NK-92 (cell line): Measurements from ENCODE around the gene NIPBL.
"Not testable (repeated sequence)": the region's sequence is repeated elsewhere in the genome, so short reads cannot be mapped to it uniquely, and the experiment has no call there.

Source experiments
- DNase-seq: peaks from one replicate; lab custom pipeline; 2025; ENCODE audit not compliant: unreplicated experiment; lab: John Stamatoyannopoulos, UW

The NIPBL gene

DNA sequence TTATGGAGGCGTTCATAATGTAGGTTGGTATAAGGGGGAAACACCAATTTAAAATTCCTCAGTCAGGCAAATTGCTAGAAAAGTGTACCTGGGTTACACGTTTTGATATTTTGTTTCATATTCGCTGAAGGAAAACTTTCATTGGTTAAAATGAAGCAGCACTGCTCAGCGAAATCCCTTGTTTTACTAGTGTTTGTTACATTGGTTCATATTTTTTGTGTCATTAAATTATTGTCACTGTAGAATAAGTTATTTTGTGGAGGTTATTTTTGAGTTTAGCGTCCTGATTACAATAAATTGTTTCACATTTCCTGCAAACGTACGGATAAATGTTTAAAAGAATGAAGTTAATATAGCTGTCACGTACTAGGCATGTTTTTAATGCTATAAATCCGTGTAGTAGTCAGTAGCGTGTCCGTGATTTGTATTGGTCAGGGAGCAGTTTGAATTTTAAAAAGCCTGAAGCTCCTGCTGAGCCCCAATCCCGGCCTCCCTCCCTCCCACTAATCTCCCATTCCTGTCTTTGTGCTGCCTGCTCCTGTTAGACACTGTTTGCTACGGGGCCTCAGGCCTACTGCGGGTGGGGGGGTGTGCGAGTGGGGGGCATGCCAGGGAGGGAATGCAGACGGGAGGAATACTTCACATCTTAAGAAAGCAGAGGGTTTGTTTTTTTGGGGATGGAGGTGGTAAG lies 2.0 kb downstream of the NIPBL start:
- DNase-seq = no peak

DNA sequence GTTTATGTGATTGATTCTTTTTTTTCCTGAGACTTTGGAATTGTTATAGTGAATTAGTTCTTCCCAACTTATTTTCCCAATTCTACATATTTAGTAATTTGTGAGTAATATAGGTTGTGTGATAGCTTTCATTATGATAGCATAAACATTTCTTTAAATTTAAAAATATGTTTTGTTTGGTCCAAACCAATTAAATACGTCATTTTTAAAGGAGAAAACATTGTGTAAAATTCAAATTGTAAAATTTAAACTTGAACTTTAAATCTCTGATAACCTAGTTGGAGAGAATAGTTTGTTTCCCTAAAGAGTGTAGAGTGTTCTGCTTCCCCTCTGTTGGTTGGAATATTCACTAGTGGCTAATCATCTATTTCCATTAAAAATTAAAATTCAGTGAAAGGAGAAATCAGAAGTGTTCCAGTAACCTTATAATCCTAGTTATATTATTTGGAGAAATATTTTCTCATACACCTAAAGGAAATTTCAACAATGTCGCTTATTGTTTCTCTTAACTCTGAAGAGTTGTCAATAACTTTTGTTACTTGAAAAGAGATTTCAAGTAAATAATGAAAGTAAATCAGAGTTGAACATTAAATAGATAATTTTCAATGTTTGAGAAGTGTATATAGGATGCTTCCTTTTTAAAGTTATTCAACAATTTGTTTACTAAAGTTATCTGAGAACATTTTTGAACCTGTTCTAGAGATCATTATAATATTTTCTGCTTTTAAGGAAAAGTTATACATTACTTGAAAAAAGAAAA lies 2.9 kb downstream of the NIPBL start:
- DNase-seq = no peak

DNA sequence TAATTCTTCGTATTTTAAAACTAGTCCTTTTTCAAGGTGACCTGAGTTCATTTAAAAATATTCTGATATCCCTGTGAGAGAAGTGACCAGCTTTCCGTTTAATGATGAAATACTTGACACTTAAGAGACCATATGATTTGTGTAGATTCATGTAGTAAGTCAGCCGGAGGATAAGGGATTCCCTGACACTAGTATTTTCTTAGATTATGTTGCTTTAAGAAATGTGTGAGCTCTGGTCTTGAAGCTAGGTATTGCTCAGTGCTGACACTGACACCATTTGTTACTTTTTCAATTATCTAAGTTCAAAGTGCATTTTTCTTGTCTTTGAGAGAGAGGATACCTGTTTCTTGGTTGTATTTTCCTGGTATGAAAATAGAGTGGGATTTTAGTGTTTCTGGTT lies 4.2 kb downstream of the NIPBL start:
- DNase-seq = no peak

DNA sequence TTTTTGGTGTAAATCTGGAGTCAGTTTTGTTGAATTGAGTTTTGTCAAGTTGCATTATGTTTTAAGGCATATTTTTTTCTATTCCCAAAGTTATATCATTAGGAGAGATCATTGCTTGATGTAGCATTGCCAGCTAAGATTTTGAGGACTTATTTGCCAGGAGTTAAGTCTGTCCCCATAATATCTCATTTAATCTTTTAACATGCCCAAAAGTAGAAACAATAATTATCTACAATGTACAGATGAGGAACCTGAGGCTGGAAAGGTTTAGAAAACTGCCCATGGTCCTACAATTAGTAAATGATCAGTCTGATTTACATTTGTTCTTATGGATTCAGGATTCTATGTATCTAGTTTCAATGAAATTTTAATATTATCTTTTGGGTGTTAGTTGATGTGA lies 4.7 kb downstream of the NIPBL start:
- DNase-seq = no peak

DNA sequence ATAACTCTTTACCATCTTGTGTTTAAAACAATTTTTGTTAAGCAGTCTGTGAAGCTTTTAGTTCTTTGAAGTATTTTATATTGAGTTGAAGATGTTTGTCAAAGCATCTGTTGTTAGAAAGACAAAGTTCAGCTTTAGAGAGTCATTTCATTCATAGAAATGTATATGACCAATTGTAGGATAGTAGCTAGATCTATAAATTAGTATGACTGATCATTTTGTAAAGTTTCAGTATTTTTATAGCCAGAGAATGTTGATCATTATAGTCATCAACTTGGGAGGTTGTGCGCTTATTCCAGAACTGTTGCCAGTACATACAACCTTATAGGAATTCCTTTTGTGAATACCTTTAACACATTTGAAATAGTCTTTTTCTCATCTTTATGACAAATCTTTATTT lies 5.2 kb downstream of the NIPBL start:
- no peak for DNase-seq

DNA sequence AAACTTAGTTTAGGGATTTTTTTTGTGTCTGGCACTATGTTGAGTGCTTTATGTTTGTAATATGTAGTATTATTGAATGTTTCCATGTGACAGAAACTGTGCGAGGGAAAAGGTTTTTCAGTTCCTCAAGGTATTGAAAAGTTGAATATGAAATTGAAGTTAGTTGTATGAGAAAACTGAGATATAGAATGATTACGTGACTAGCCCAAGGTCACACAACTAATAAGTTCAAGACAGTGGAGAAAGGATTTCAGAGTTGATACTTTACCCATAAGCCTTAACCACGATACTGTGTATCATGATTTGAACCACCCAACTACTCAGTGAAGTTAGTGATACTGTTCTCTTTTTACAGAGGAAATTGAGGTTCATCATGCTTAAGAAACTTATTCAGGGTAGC lies 5.7 kb downstream of the NIPBL start:
- no peak for DNase-seq

DNA sequence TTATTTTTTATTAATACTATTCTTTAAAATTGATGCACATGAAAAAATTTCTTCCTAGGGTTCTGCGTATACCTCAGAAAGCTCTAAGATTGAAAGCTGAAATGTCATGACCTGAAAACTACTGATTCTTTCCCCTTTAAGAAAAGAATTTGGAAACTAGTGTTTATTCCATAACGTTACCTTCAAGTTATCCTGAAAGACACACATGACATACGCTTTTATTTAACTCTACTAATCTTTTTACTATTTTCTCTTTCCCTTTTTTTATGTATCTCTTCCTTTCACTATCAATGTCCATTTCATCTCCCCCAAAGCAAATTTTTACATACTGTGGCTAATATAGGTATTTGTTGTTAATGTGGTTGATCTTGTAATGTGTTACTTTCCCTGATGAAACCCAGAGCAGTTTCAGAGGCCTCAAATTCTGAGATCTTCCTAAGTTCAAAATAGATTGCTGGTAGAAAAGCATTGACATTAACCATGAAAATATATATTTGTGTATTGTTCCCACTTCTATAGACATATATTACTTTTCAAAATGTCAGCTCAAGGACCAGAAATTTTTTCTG lies 7.4 kb downstream of the NIPBL start:
- no peak for DNase-seq

DNA sequence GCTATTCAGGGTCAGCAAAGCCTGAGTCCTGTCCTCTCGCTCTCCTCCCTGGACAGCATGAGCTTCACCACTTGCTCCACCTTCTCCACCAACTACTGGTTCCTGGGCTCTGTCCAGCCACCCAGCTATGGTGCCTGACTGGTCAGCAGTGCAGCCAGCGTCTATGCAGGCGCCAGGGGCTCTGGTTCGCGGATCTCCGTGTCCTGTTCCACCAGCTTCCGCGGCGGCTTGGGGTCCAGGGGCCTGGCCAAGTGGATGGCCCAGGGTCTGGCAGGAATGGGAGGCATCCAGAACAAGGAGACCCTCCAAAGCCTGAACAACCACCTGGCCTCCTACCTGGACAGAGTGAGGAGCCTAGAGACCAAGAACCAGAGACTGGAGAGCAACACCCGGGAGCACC lies 8.6 kb downstream of the NIPBL start:
- no peak for DNase-seq

DNA sequence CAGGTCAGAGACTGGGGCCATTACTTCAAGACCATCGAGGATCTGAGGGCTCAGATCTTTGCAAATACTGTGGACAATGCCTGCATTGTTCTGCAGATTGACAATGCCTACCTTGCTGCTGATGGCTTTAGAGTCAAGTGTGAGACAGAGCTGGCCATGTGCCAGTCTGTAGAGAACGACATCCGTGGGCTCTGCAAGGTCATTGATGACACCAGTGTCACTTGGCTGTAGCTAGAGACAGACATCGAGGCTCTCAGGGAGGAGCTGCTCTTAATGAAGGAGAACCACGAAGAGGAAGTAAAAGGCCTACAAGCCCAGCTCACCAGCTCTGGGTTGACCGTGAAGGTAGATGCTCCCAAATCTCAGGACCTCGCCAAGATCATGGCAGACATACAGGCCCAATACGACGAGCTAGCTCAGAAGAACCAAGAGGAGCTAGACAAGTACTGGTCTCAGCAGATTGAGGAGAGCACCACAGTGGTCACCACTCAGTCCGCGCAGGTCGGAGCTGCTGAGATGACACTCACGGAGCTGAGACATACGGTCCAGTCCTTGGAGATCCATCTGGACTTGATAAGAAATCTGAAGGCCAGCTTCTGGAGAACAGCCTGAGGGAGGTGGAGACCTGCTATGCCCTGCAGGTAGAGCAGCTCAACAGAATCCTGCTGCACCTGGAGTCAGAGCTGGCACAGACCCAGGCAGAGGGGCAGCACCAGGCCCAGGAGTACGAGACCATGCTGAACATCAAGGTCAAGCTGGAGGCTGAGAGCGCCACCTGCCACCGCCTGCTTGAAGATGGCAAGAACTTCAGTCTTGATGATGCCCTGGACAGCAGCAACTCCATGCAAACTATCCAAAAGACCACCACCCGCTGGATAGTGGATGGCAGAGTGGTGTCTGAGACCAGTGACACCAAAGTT lies 9.3 kb downstream of the NIPBL start:
- no peak for DNase-seq

DNA sequence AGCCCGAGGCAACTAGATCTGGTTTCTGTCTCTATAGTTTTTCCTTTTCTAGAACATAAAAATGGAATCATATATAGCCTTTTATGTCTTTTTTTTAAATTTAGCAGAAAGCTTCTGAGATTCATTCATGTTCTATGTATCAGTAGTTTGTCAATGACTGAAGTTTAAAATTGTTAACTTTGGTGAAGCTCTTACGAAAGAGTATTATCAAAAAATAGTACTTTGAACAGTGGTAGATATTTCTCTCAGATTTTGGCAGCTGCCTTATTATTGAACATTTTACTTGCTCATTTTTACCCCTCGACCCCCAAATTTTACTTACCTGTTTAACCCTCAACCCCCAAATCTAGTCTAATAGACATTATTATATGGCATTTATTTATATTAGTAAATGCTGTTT lies 10.2 kb downstream of the NIPBL start:
- DNase-seq = no peak

DNA sequence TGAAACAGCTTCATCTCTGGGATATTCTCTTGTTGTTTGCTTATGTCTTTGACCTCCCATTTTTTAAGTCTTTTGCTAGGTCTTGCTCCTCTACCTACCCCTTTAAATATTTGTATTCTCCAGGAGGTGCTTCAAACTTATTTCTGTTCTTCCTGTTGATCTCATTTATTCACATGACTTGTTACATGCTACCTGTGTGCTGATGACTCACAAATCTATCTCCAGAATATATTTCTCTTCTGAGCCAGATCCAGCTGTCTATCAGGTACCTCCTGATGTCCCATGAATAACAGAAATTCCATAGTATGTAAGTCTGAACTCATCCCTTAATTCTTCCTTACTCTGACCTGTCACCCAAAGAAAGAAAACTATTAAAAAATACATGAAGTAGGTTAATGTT lies 11.0 kb downstream of the NIPBL start:
- no peak for DNase-seq

DNA sequence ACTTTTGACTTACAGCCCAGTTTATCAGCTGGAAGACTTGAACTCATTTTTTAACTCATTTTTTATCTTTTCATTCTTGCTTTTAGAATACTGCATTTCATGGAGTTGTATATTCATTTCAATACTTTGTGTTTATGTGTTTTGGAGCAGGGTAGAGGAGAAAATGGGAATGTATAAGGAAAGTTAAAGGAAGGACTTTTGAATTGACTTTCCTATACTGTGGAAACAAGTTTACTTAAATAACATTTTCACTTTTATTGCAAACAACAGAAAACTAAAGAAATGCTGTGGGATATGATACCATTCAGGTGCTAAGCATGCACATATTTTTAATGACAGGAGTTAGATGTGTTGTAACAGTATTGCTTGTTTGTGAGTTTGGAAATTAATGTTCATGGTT lies 11.7 kb downstream of the NIPBL start:
- DNase-seq = no peak

DNA sequence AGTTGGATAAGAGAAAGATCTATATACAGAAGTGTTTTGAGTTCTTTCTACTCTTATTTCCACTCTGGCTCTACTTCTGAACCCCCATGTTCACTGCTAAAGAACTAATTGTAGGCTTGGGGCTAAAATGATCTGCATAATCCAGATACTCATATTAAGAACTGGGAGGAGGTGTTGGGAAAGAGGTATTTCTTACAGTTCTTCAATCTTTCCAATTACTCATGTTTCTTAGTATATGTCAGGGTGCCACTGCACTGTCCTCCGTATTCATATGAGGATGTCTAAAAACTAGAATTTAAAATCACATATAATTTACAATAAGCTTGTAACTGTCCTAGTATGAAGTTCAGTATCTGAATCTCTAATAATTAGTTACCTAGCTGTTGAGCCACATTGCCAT lies 12.7 kb downstream of the NIPBL start:
- no peak for DNase-seq

DNA sequence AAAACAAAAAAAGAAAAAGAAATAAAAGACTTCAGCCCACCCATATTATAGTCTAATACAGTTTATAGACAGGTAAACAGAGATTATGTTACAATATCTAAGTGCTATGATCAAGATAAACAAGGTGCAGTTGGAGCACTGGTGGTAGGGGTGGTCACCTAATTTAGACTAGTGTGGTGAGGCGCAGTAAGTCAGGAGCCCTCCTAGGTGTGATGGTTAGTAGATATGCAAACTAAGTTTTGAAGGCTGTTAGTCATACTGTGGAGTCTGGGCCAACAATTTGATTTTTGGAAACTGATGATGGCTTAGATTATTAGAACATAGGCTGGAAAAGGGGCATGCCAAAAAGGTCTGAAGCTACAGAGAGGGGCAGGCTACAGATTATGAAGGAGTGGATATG lies 14.7 kb downstream of the NIPBL start:
- no peak for DNase-seq

DNA sequence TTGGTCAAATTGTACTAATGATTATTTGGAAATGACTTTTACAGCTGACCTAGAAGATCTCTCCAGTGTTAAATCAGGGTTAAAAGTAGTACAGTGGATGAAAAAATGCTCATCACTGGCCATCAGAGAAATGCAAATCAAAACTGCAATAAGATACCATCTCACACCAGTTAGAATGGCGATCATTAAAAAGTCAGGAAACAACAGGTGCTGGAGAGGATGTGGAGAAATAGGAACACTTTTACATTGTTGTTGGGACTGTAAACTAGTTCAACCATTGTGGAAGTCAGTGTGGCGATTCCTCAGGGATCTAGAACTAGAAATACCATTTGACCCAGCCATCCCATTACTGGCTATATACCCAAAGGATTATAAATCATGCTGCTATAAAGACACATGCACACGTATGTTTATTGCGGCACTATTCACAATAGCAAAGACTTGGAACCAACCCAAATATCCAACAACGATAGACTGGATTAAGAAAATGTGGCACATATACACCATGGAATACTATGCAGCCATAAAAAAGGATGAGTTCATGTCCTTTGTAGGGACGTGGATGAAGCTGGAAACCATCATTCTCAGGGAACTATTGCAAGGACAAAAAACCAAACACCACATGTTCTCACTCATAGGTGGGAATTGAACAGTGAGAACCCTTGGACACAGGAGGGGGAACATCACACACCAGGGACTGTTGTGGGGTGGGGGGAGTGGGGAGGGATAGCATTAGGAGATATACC lies 15.7 kb downstream of the NIPBL start:
- DNase-seq = not testable (repeated sequence)

DNA sequence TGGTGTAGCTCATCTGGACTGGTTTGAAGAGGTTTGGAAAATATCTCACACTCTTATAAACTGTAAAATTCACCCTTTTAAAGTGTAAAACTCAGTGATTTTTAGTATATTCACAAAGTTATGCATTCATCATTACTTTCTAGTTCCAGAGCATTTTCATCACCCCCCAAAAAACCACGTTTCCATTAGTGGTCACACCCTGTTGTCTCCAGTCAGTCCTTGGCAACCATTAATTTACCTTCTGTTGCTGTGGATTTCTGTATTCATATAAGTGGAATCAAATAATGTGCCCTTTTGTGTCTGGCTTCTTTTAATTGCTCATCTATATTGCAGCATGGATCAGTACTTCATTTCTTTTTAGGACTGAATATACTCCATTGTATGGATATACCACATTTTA lies 18.4 kb downstream of the NIPBL start:
- DNase-seq = no peak

DNA sequence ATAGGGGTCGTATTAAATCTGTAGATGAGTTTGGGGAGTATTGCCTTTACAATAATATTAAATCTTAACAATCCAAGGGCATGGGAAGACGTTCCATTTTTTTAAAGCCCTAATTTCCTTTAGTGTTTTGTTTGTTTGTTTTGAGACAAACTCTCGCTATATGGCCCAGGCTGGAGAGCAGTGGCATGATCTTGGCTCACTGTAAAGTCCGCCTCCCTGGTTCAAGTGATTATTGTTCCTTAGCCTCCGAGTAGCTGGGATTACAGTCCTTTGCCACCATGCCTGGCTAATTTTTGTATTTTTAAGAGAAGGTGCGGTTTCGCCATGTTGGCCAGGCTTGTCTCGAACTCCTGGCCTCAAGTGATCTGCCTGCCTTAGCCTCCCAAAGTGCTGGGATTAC lies 19.9 kb downstream of the NIPBL start:
- DNase-seq = no peak

DNA sequence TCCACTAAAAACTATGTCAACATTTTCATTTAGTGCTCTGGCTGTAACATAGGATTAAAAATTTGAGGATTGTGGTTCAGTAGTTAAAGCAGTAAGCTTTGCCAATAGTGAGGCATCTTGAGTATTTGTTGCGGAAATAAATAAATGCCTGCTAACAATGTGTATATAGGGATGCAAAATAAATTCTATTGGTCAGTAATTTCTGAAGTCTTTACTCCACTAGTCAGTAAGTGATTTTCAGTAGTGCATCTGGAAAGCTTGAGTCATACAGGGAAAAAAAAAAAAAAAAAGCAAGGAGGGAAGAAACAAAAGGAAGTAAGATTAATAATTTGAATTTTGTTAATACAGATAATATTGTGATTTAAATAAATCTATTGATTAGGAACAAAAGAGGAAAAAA lies 21.0 kb downstream of the NIPBL start:
- no peak for DNase-seq

DNA sequence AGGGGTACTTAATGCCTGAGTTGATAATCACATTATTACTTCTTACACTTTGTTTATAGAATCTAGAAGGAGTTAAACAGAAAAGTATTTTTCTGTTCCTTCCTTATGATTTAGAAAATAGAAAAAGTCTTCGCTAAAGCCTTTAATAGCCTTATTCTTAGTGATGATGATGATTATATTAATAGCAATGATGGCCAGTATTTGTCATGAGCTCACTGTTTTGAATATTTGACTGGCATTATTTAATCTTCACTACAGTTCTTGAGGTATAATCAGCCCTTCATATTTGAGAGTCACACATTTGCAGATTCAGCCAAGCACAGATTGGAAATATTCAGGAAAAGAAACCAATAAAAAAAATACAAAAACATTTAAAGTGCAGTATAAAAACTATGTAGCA lies 23.3 kb downstream of the NIPBL start:
- no peak for DNase-seq

DNA sequence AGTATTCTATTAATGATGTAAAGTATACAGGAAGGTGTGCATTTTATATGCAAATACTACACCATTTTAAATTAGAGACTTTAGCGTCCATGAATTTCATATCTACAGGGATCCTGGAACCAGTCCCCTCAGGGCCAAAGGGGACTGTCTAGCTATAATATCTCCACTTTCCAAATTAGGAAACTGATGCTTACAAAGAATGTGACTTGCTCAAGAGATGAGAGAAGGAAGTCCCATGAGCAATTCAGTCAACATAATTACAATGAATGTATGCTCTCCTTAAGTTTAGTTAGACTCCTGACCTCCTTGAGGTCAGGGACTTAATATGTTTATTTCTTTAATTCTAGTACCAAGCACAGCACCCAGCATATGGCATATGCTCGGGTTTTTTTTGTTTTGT lies 23.7 kb downstream of the NIPBL start:
- DNase-seq = no peak

DNA sequence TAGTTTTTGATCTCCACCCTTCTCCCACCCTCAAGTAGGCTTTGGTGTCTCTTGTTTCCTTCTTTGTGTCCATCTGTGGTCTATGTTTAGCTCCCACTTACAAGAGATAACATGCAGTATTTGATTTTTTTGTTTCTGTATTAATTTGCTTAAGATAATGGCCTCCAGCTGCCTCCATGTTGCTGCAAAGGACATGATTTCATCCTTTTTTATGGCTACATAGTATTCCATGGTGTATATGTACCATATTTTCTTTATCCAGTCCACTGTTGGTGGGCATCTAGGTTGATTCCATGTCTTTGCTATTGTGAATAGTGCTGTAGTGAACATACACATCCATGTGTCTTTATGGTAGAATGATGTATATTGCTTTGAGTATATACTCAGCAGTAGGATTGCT lies 24.5 kb downstream of the NIPBL start:
- DNase-seq = not testable (repeated sequence)
